WERI-Rb-1 (cell line): ENCODE results near the gene ZCCHC12.
A peak's percentile ranks its signal among the peaks of the same experiment; 100 is the strongest.

Source experiments
- DNase-seq: peaks from one replicate; pipeline ENCODE4 v3.0.0-alpha.2; 2020
- H3K27ac ChIP-seq: fragments of 250-450 bp; sonication (Bioruptor Pico); 2 replicates; pipeline ENCODE4 v1.5.1; 2020; ENCODE audit warnings: mild to moderate bottlenecking, moderate library complexity
- H3K27me3 ChIP-seq: fragments of 250-450 bp; sonication (Bioruptor Pico); 2 replicates; pipeline ENCODE4 v1.5.1; 2021; ENCODE audit warnings: mild to moderate bottlenecking, low read depth, moderate library complexity; ENCODE audit not compliant: insufficient read depth, severe bottlenecking
- H3K36me3 ChIP-seq: fragments of 250-450 bp; sonication (Bioruptor Pico); 2 replicates; pipeline ENCODE4 v1.5.1; 2020; ENCODE audit warnings: mild to moderate bottlenecking, moderate library complexity
- H3K4me3 ChIP-seq: 2 replicates; pipeline ENCODE4 v1.5.1; 2011; ENCODE audit warnings: low read depth, mild to moderate bottlenecking, control low read depth, low read length
- H3K9me3 ChIP-seq: fragments of 250-450 bp; sonication (Bioruptor Pico); 2 replicates; pipeline ENCODE4 v1.5.1; 2021; ENCODE audit warnings: mild to moderate bottlenecking, moderate library complexity; ENCODE audit not compliant: severe bottlenecking
- CTCF ChIP-seq: IDR thresholded peaks from 2 replicates; pipeline ENCODE4 v1.5.1; 2011; ENCODE audit warnings: low read depth, mild to moderate bottlenecking, control low read depth, inconsistent platforms, low read length

Gene ZCCHC12

GRCh38 chrX:118847676-118848075, 24.1 kb downstream of the ZCCHC12 start:
- Histone ChIP-seq H3K9me3 (no peaks in the 10 kb centered on the region), H3K4me3 (no peak overlapping the region), H3K27ac (no peak overlapping the region), H3K36me3 (no peaks in the 10 kb centered on the region), H3K27me3 (peaks cover 9% of the 10 kb centered on the region)
- TF ChIP-seq CTCF, result peak; percentile 41
- no peak for DNase-seq

GRCh38 chrX:118853596-118853995, 30.0 kb downstream of the ZCCHC12 start:
- Histone ChIP-seq H3K27me3 (peaks cover 10% of the 10 kb centered on the region), H3K27ac (no peak overlapping the region), H3K4me3 (no peak overlapping the region), H3K9me3 (no peaks in the 10 kb centered on the region), H3K36me3 (no peaks in the 10 kb centered on the region)
- TF ChIP-seq CTCF, result no peak
- no peak for DNase-seq

- Histone ChIP-seq H3K9me3 (no peaks in the 10 kb centered on the region), H3K36me3 (no peaks in the 10 kb centered on the region), H3K27me3 (peaks cover 6% of the 10 kb centered on the region), H3K4me3 (no peak overlapping the region), H3K27ac (no peak overlapping the region)
- no peak for TF ChIP-seq CTCF
- DNase-seq, result no peak
Measured at GRCh38 chrX:118855681-118856310, 32.2 kb downstream of the ZCCHC12 start.

- H3K36me3 ChIP-seq, result no peaks in the 10 kb centered on the region
- no peak overlapping the region for H3K27ac ChIP-seq
- DNase-seq, result no peak
- H3K9me3 ChIP-seq, result no peaks in the 10 kb centered on the region
- no peak overlapping the region for H3K4me3 ChIP-seq
- peaks cover 12% of the 10 kb centered on the region for H3K27me3 ChIP-seq
- no peak for TF ChIP-seq CTCF
Measured at GRCh38 chrX:118857006-118857405, 33.4 kb downstream of the ZCCHC12 start.

- TF ChIP-seq CTCF, result no peak
- H3K4me3 ChIP-seq, result no peak overlapping the region
- no peak for DNase-seq
- H3K9me3 ChIP-seq, result no peaks in the 10 kb centered on the region
- no peak overlapping the region for H3K27ac ChIP-seq
- no peaks in the 10 kb centered on the region for H3K36me3 ChIP-seq
- H3K27me3 ChIP-seq, result peaks cover 16% of the 10 kb centered on the region
Measured at GRCh38 chrX:118861338-118861737, 37.7 kb downstream of the ZCCHC12 start.

- Histone ChIP-seq H3K4me3 (no peak overlapping the region), H3K27me3 (peaks cover 16% of the 10 kb centered on the region), H3K36me3 (no peaks in the 10 kb centered on the region), H3K27ac (no peak overlapping the region), H3K9me3 (no peaks in the 10 kb centered on the region)
- no peak for DNase-seq
- no peak for TF ChIP-seq CTCF
Measured at GRCh38 chrX:118862091-118862490, 38.5 kb downstream of the ZCCHC12 start.
